A172 (cell line): ENCODE results near the gene PCNX2. TPM values are rescaled to one million over a fixed set of nuclear protein-coding genes. Genes with fewer than 3 reads are reported as not detected.
"Not testable (repeated sequence)": the region's sequence is repeated elsewhere in the genome, so short reads cannot be mapped to it uniquely, and the experiment has no call there.

Experiments used
- DNase-seq: peaks from one replicate; pipeline ENCODE4 v3.0.0-alpha.2; 2015; ENCODE audit warnings: low spot score
- total RNA-seq: library from RNA; depleted of rRNA; stranded (reverse); fragments of >200 nt; shearing (Covaris generic); gene quantifications from 2 replicates; pipeline ENCODE4 v1.2.3, GENCODE V29; 2014

Gene PCNX2
- total RNA-seq, 1 experiment from 2014 or later = 10.5 TPM

GRCh38 chr1:233010146-233010545 is 285.4 kb downstream of the PCNX2 start:
- DNase-seq = peak; percentile 34

- no peak for DNase-seq
Observed at GRCh38 chr1:233006541-233006973, 289.0 kb downstream of the PCNX2 start.

GRCh38 chr1:233006108-233006507 is 289.4 kb downstream of the PCNX2 start:
- no peak for DNase-seq

GRCh38 chr1:233005703-233006102 is 289.8 kb downstream of the PCNX2 start:
- no peak for DNase-seq

GRCh38 chr1:233005156-233005555 is 290.4 kb downstream of the PCNX2 start:
- no peak for DNase-seq

- no peak for DNase-seq
Observed at GRCh38 chr1:233004451-233004850, 291.1 kb downstream of the PCNX2 start.

GRCh38 chr1:233003638-233004037 is 291.9 kb downstream of the PCNX2 start:
- DNase-seq = not testable (repeated sequence)

GRCh38 chr1:232999956-233000625 is 295.4 kb downstream of the PCNX2 start:
- no peak for DNase-seq

GRCh38 chr1:232998646-232999045 is 296.9 kb downstream of the PCNX2 start:
- DNase-seq = no peak

GRCh38 chr1:232998138-232998537 is 297.4 kb downstream of the PCNX2 start:
- DNase-seq = no peak

- DNase-seq = no peak
Observed at GRCh38 chr1:232996143-232996542, 299.4 kb downstream of the PCNX2 start.

GRCh38 chr1:232995189-232995588 is 300.3 kb downstream of the PCNX2 start:
- DNase-seq = no peak

GRCh38 chr1:232993555-232993954 is 302.0 kb downstream of the PCNX2 start:
- DNase-seq = no peak

GRCh38 chr1:232992227-232992626 is 303.3 kb downstream of the PCNX2 start:
- DNase-seq = no peak

- DNase-seq = no peak
Observed at GRCh38 chr1:232991238-232991637, 304.3 kb downstream of the PCNX2 start.

GRCh38 chr1:232990176-232991128 is 305.1 kb downstream of the PCNX2 start:
- no peak for DNase-seq

GRCh38 chr1:232988572-232989040 is 306.9 kb downstream of the PCNX2 start:
- DNase-seq = peak; percentile 45

GRCh38 chr1:232987774-232988140 is 307.8 kb downstream of the PCNX2 start:
- DNase-seq = no peak

GRCh38 chr1:232987046-232987773 is 308.3 kb downstream of the PCNX2 start:
- peak; percentile 18 for DNase-seq

- no peak for DNase-seq
Observed at GRCh38 chr1:232986527-232986922, 309.0 kb downstream of the PCNX2 start.

- DNase-seq = no peak
Observed at GRCh38 chr1:232985882-232986526, 309.5 kb downstream of the PCNX2 start.
